Amniotic epithelial cell (primary cell): ENCODE measurements around the gene PILRB.
A peak's percentile ranks its signal among the peaks of the same experiment; 100 is the strongest.
"Not testable (repeated sequence)": the region's sequence is repeated elsewhere in the genome, so short reads cannot be mapped to it uniquely, and the experiment has no call there.

Experiments
- DNase-seq: peaks from one replicate; pipeline ENCODE4 v3.0.0-alpha.2; 2010; ENCODE audit warnings: low read depth

Gene PILRB

GRCh38 chr7:100376066-100376465, 18.1 kb downstream of the PILRB start:
- DNase-seq, result no peak

- DNase-seq, result no peak
Measured at GRCh38 chr7:100378114-100378755, 20.3 kb downstream of the PILRB start.

DNA sequence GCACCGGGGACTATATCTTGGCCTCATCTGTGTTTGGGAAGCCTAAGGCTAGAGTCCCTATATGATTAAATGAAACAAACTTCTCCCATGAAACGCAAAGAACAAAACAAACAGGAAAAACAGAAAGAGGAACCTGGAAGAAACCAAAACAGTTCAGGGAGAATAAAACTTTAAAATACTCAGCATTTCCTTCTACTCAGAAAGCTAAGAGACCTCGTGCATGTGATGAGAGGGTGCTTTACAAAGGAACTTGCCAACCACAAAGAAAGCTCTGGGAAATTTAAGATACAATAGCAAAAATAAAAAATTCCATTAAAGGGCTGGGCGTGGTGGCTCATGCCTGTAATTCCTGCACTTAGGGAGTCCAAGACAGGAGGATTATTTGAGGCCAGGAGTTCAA, 22.3 kb downstream of the PILRB start:
- DNase-seq, result no peak

DNA sequence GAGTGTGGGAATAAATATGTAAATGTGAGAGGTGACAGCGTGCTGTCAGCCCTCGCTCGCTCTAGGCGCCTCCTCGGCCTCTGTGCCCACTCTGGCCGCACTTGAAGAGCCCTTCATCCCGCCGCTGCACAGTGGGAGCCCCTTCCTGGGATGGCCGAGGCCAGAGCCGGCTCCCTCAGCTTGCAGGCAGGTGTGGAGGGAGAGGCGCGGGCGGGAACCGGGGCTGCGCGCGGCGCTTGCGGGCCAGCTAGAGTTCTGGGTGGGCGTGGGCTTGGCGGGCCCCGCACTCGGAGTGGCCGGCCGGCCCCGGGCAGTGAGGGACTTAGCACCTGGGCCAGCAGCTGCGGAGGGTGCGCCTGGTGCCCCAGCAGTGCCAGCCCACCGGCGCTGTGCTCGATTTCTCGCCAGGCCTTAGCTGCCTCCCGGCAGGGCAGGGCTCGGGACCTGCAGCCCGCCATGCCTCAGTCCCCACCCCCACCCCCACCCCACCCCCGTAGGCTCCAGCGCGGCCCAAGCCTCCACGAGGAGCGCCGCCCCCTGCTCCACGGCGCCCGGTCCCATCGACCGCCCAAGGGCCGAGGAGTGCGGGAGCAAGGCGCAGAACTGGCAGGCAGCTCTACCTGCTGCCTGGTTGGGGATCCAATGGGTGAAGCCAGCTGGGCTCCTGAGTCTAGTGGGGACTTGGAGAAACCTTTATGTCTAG, 23.8 kb downstream of the PILRB start:
- not testable (repeated sequence) for DNase-seq

DNA sequence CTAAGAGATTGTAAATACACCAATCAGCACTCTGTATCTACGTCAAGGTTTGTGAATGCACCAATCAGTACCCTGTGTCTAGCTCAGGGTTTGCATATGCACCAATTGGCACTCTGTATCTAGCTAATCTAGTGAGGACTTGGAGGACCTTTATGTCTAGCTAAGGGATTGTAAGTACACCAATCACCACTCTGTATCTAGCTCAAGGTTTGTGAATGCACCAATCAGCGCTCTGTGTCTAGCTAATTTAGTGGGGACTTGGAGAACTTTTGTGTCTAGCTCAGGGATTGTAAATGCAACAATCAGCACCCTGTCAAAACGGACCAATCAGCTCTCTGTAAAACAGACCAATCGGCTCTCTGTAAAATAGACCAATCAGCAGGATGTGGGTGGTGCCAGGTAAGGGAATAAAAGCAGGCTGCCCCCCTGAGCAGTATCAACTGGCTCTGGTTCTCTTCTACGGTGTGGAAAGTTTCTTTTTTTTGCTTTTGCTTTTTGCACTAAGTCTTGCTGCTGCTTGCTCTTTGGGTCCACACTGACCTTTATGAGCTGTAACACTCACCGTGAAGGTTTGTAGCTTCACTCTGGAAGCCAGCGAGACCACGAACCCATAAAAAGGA, 24.4 kb downstream of the PILRB start:
- not testable (repeated sequence) for DNase-seq

DNA sequence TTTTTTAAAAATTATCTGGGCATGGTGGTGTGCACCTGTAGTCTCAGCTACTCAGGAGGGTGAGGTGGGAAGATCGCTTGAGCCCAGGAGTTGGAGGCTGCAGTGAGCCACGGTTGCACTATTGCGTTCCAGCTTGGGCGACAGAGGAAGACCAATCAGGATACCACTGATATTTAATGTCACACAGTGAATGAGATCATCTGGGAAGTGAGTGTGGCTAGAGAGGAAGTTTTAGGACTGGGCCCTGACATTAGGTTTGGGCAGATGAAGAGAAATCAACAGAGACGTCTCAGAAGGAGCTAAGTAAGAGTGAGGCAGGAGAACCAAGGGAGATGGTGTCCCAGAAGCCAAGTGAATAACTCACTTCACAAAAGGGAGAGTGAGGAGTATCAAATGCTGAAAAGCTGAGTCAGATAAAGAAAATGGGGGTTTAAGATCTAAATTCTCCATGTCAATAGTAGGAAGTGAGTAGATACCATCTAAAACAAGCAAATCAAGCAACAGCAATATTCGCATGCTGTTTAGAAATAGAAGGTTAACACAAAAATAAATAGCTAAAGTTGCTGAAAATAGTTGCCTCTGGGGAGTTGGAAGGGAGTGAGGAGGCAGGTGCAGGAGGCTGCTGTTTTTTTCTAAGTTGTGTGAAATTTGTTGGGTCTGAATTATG, 26.8 kb downstream of the PILRB start:
- DNase-seq, result no peak

DNA sequence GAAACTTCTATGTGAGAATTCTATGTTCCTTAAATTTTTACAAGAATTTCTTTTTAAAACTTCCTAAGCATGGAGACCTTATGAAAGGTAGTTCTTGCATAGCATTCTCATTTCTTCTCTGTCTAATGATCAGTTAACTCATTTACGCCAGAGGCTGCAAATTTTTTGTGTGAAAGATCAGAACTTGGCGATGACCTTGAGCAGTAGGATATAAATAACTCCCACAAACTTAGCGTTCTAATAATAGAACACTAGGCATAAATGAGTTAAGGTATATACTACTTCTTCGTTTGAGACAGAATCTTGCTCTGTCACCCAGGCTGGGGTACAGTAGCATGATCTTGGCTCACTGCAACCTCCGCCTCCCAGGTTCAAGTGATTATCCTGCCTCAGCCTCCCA, 29.0 kb downstream of the PILRB start:
- no peak for DNase-seq

DNA sequence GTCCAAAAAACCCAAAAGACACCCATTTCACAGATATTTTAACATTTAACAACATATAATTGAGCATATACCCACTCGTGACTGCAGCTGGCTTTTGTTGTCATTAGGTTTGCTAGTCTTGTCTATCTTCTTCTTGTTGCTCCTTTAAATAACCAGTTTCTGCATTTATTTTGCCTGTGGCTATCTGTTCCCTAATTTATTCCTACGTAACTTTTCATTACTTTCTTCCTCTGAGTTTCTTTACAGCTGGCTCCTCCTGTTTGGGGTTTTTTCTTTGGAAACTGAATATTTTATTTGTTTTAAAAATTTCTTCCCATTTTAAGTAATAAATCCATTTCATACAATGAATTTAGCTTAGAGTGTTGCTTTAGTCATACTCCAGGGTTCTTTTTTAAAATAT, 29.8 kb downstream of the PILRB start:
- DNase-seq, result no peak

- no peak for DNase-seq
Measured at GRCh38 chr7:100389437-100390088, 31.6 kb downstream of the PILRB start.

- no peak for DNase-seq
Measured at GRCh38 chr7:100390286-100391009, 32.5 kb downstream of the PILRB start.

DNA sequence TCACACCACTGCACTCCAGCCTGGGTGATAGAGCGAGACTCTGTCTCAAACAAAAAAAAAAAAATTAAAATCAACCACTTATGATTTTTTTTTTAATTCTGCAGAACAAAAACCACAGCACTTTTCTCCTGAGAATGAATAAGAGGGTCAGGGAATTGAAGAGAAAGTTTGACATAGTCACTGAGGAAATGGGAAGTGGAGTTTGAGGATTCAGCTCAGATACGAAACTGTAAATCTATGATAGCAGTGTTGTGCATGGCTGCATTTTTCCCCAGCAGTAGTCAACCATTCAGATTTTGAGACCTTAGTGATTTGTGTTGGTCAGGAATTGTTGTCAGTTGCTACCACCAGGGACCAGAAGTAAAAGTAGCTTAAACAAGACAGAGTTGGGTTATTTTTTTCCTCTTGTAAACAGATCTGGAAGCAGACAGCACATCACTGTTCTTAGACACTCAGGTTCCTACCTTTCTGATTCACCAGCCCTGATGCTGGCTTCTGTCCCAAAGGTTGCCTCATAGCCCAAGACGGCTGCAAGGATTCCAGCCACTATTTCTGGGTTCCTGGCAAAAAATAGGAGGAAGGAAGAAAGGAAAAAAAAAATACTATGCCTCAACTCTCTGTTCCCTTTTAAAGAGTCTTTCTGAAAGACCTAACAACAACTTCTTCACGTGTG, 35.5 kb downstream of the PILRB start:
- DNase-seq, result peak; percentile 5

- no peak for DNase-seq
Measured at GRCh38 chr7:100394077-100394476, 36.2 kb downstream of the PILRB start.

- peak; percentile 10 for DNase-seq
Measured at GRCh38 chr7:100396421-100396982, 38.6 kb downstream of the PILRB start.

DNA sequence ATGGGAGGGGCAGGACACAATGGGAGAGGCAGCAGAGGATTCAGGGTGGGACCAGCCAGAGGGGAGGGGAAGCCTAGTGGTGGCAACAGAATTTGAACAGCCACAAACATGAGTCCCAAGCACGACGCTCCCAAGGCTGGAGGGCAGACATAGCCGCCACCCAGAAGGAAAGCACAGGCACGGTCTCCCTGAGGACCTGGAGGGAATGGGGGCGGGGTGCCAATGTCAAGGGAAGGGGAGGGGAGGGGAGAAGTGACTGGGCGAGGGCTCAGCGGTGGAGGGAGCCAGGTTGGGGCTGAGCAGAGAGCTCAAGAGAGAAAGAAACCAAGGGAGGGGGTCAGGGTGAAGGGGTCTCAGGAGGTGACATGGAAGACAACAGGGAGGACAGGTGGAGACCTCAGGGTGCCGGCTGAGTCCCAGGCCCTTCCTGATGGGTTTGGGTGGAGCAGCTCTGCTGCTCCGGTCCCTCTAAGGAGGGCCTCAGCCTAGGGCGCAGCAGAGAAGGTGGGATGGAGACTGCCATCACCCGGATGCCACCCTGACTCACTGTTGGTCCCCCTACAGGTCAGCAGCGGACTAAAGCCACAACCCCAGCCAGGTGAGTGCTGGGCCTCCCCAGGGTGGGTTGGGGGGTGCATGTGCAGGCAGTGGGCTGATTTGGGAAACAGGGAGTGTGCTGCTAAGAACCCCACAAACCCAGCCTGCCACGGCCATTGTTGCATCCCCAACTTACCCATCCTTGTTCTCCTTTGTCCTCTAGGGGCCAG, 39.6 kb downstream of the PILRB start:
- DNase-seq, result no peak

DNA sequence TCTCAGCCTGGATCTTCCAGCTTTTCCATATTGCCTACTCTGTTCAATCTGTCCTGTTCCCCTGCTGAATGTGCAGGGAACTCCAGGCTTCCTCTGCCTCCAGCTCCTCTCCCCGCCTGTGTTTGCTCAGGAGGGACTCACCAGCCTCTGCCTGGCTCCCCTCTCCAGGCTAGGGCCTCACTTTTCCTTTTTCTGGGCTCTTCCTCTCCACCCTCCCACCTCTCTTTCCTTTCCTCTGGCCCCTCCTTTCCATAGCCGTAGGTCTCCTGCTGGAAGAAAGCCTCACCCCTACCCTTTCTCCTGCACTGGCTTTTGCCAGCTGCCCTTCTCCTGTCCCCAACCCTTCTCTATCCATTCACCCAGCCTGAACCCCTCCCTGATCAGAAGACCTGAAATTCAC, 40.3 kb downstream of the PILRB start:
- no peak for DNase-seq

DNA sequence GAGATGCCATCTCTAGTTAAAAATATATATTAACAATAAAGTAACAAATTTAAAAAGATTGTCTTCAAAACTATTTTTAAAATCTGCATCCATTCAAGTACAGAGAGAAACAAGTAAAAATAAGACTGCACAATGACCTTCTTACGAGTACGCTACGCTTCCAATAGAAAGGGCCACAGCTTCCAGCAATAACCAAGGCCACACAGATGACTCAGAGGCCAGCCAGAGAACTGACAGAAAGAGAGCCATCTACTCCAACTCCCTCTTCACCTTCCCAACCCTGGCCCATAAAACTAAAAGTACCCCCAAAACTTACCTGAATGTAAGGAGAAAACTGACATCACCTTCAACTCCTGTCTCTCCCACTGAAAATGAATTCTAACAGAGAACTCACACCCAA, 42.1 kb downstream of the PILRB start:
- no peak for DNase-seq

DNA sequence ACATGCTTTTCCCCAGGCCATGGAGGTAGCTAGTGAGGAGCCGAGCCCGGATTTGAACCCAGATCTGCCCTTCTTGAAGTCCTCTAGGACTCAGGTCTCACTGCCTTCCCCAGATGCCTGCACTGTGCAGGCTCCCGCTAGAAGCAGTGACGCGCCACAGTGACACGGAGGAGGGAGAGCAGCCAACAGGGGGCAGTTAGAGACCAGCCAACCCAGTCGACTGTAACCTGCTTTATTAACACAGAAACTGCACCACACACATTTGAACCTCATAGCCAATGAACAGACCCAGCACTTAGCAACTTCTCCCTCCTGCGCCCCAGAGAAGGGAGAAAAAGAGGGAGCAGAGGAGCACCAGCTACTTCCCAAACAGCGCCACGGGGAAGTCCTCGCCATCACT, 42.7 kb downstream of the PILRB start:
- DNase-seq, result no peak

GRCh38 chr7:100401811-100402210, 43.9 kb downstream of the PILRB start:
- no peak for DNase-seq

DNA sequence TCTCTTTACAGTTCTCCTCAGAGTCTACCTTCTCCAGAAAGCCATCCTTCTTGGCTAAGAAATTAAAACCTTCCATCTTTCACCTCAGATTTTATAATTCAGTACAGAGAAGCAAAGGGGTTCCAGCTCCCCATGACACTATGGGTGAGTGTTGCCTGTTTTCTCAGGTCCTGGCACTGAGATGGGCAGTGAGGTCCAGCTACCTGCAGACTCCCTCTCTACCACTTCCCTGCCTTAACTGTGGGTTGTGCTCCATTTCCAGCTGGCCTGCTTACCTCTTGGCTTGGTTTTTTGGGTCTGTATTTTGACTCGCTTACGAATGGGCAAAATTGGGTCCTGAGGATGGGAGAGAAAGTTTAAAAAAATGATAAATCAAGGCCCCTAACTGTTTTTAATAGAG, 44.3 kb downstream of the PILRB start:
- no peak for DNase-seq

GRCh38 chr7:100406767-100407166, 48.9 kb downstream of the PILRB start:
- DNase-seq, result peak; percentile 86
